Measurements from ENCODE around the gene COMMD3. TPM values are rescaled to one million over a fixed set of nuclear protein-coding genes. Genes with fewer than 3 reads are reported as not detected.
A peak's percentile ranks its signal among the peaks of the same experiment; 100 is the strongest.

The COMMD3 gene
- total RNA-seq, 5 donors from 2014 or later (not counting 1 experiment from before 2014, with no cell fraction given): 25.2 to 57.2 (median 49.7) TPM

DNA sequence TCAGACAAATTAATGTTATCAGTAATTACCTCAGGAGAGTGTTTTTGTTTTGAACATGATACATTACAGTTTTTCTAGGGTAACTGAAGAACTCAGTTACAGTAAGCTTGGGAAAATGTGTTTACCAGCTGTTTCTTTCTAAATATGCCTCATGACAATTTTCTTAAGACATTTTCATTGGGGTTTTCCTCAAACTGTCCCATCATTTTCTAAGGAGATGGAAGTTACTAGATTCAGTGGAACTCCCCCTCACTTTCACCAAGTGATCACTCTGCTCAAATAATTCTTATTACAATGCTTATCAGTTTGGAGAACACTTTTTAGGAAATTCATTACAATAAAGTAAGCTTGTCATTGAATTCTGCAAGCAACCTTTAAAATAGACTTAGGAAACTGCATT, 22.7 kb downstream of the COMMD3 start:
- Mint-ChIP-seq H3K27ac (peak overlapping the region in 1 of 2 donors; percentile 70), H3K4me3 (no peak overlapping the region), H3K36me3 (no peaks in the 10 kb centered on the region), H3K9me3 (no peaks in the 10 kb centered on the region), H3K27me3 (peaks cover 43 to 69% of the 10 kb centered on the region in 2 donors), H3K4me1 (peaks cover 8 to 27% (median 24%) of the 10 kb centered on the region in 3 donors)
- peaks cover 2% of the 10 kb centered on the region for H3K9me3 ChIP-seq
- ChIA-PET POLR2A (interaction anchor here (0.6 to 1.4 kb wide), 4 partner anchors 11 to 1138 kb away, joined by 3 to 5 read pairs (median 4); no protein-coding TSS in a partner anchor), CTCF (interaction anchor here in 1 of 2 donors (1.4 to 1.5 kb wide), 2 partner anchors 11 to 348 kb away, joined by 6 to 7 read pairs; no protein-coding TSS in a partner anchor)
- no peak overlapping the region for H3K4me3 ChIP-seq (ENCODE audit: control insufficient read depth in 1 of 2, extremely low read depth in 1 of 2, low read length in 1 of 2)
- H3K27ac ChIP-seq (ENCODE audit: low read length): no peak overlapping the region
- H3K4me1 ChIP-seq (ENCODE audit: control insufficient read depth in 1 of 2, extremely low read depth in 1 of 2, insufficient read depth in 2 of 2, low read length in 2 of 2): peaks cover 18 to 47% of the 10 kb centered on the region in 2 experiments
- H3K36me3 ChIP-seq (ENCODE audit: control insufficient read depth in 2 of 2, extremely low read depth in 1 of 2, insufficient read depth in 1 of 2, low read length in 1 of 2): no peaks in the 10 kb centered on the region
- no peak for ATAC-seq (replicated peaks in 1 of 4)
- H3K27me3 ChIP-seq (replicated peaks in 1 of 2; ENCODE audit: control insufficient read depth in 2 of 2, extremely low read depth in 1 of 2, insufficient read depth in 2 of 2, low read length in 1 of 2): peaks cover 34 to 46% of the 10 kb centered on the region in 2 experiments
- no peak for DNase-seq

DNA sequence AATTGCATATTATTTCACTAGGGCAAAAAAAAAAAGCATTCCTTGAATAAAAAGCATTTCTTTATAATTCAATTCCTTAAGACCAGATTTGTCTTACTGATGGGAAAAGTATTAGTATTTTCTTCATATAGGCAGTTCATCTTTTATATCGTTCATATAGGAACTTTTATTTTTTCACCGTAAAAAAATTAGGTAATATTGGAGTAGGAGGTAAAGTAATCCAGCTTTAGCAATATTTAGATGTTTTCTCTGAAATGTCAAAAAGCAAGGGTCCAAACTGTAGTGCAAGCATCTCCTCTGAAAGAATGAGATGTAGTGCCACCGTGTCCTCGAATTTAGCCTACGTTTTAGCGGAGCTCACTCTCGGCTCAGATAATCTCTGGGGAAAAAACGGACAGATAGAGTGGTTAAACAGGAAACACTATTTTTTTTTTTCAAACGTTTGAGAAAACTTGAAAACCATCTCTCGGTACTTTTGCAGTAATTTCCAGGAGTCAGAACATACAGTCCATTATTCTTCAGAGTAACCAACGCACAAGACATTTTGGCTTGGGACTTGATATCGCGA, 23.7 kb downstream of the COMMD3 start:
- H3K4me3 ChIP-seq (ENCODE audit: control insufficient read depth in 1 of 2, extremely low read depth in 1 of 2, low read length in 1 of 2): peak overlapping the region; percentile 73 to 74
- ChIA-PET CTCF (interaction anchor here (0.5 to 1.8 kb wide), 10 partner anchors 8 to 1157 kb away, joined by 3 to 8 read pairs (median 3); partner anchors contain the start of genes COMMD3 (in 1 of the 2) and DNAJC1 (in 1 of the 2)), POLR2A (interaction anchor here (0.6 to 1.4 kb wide), 16 partner anchors 13 to 1137 kb away, joined by 3 to 9 read pairs (median 5); partner anchors contain the start of gene COMMD3 (in 1 of the 2))
- DNase-seq: no peak
- no peaks in the 10 kb centered on the region for H3K36me3 ChIP-seq (ENCODE audit: control insufficient read depth in 2 of 2, extremely low read depth in 1 of 2, insufficient read depth in 1 of 2, low read length in 1 of 2)
- peak overlapping the region; percentile 67 for H3K27ac ChIP-seq (ENCODE audit: low read length)
- H3K4me3 Mint-ChIP-seq: peak overlapping the region; percentile 75 to 84 (median 79)
- peaks cover 0 to 2% (median 0%) of the 10 kb centered on the region in 3 donors for H3K9me3 Mint-ChIP-seq
- H3K4me1 Mint-ChIP-seq: peaks cover 7 to 31% (median 25%) of the 10 kb centered on the region in 3 donors
- H3K27me3 ChIP-seq (replicated peaks in 1 of 2; ENCODE audit: control insufficient read depth in 2 of 2, extremely low read depth in 1 of 2, insufficient read depth in 2 of 2, low read length in 1 of 2): peaks cover 39% of the 10 kb centered on the region in 2 experiments
- H3K27me3 Mint-ChIP-seq: peaks cover 52 to 78% of the 10 kb centered on the region in 2 donors
- peaks cover 4% of the 10 kb centered on the region for H3K9me3 ChIP-seq
- H3K27ac Mint-ChIP-seq: peak overlapping the region; percentile 70 to 71
- peaks cover 13 to 38% of the 10 kb centered on the region in 2 experiments for H3K4me1 ChIP-seq (ENCODE audit: control insufficient read depth in 1 of 2, extremely low read depth in 1 of 2, insufficient read depth in 2 of 2, low read length in 2 of 2)
- H3K36me3 Mint-ChIP-seq: peaks cover 3% of the 10 kb centered on the region
- under 1% methylated on average over 9 of the region's 13 CpGs for WGBS (ENCODE audit: insufficient coverage)
- ATAC-seq (replicated peaks in 1 of 4): no peak

DNA sequence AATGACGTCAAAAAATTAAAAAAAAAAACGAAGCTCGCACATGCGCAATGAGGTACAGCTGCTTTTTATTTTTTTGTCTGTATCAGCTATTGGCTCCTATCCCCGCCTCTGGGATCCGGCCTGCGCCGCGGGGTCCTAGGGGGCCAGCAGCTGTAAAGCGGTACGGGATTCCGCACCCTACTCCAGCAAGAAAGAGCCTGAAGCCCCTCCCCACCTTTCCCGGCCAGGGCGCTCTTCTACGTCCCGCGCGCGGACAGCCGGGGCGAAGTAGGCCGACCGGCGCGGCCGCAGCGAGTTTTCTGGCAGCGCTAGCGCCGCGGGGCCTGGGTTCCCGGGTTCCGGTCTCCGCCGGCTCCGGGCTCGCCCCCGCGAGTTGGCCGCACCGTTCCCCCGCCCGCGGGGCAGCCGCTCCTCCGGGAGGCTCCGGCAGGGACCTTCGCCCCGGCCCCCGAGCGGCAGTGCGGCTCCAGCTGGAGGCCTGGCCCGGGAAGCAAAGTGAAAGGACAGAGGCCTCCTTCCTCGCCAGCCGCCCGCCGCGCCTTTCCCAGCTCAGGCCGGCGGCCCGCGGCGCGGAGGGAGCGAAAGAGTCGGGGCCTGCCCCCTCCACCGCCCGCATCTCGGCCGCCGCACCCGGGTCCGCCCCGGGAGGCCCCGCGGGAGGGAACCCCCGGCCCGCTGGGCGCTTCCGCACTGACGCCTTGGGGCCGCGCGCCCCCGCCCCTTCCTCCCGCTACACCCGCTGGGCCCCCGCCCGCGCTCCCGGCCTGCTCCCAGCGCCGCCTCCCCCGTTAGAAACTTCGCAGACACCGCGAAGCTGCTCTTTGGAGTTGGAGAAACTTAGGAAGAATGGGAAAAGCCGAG, 24.4 kb downstream of the COMMD3 start:
- under 1% methylated on average over 92 of the region's 98 CpGs for WGBS (ENCODE audit: insufficient coverage)
- peaks cover 11 to 38% of the 10 kb centered on the region in 2 experiments for H3K4me1 ChIP-seq (ENCODE audit: control insufficient read depth in 1 of 2, extremely low read depth in 1 of 2, insufficient read depth in 2 of 2, low read length in 2 of 2)
- peak; percentile 54 to 65 (median 60) for ATAC-seq (replicated peaks in 1 of 4)
- peak overlapping the region; percentile 73 to 74 for H3K4me3 ChIP-seq (ENCODE audit: control insufficient read depth in 1 of 2, extremely low read depth in 1 of 2, low read length in 1 of 2)
- POLR2A ChIA-PET: interaction anchor here in 1 of 2 donors (0.6 to 1.4 kb wide), 13 partner anchors 14 to 335 kb away, joined by 3 to 9 read pairs (median 5); partner anchors contain the start of gene COMMD3
- H3K27me3 ChIP-seq (replicated peaks in 1 of 2; ENCODE audit: control insufficient read depth in 2 of 2, extremely low read depth in 1 of 2, insufficient read depth in 2 of 2, low read length in 1 of 2): peaks cover 39% of the 10 kb centered on the region in 2 experiments
- Mint-ChIP-seq H3K4me1 (peaks cover 7 to 29% (median 21%) of the 10 kb centered on the region in 3 donors), H3K36me3 (peaks cover 3% of the 10 kb centered on the region), H3K27me3 (peaks cover 54 to 79% of the 10 kb centered on the region in 2 donors), H3K27ac (peak overlapping the region; percentile 70 to 71), H3K9me3 (peaks cover 0 to 2% (median 0%) of the 10 kb centered on the region in 3 donors), H3K4me3 (peak overlapping the region; percentile 75 to 84 (median 79))
- H3K27ac ChIP-seq (ENCODE audit: low read length): peak overlapping the region; percentile 67
- DNase-seq: peak in 24 of 35 experiments; percentile 11 to 86 (median 44)
- peaks cover 4% of the 10 kb centered on the region for H3K9me3 ChIP-seq
- CTCF ChIA-PET: interaction anchor here (0.5 to 1.8 kb wide), 10 partner anchors 9 to 1157 kb away, joined by 3 to 8 read pairs (median 3); partner anchors contain the start of genes COMMD3 (in 1 of the 2) and DNAJC1 (in 1 of the 2)
- no peaks in the 10 kb centered on the region for H3K36me3 ChIP-seq (ENCODE audit: control insufficient read depth in 2 of 2, extremely low read depth in 1 of 2, insufficient read depth in 1 of 2, low read length in 1 of 2)

DNA sequence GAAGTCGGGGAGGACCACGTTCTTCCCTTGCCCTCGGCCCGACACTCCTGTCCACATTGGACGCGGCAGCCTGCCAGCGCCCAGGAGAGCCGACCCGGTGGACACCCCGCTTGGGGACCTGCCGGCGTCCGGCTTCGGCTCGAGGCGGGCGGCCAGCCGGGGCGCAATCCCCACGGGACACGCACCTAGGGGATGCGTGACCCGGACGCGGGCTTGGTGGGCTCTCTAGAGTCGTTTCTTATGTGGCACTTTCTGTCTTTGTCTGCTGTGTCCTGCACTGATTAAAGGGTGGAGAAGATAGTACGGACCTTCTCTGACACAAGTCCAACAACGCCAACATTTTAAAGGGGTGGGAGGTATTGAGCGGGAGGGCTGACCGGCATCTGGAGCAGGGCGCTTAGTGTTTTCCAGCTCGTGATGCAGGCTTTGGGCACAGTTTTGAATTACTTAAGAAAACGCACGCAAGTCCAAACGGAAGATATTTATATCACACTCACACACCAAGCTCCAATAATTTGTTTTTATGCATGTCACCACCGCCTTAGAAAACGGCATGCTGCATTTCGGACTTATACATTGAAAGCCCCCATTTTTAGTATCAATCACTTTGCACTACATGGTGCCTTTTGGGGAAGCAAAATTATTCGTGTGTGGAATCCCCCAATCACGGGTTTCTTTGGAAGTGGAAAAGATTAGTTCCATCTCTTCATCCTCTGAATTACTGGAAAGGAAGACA, 25.2 kb downstream of the COMMD3 start:
- H3K36me3 Mint-ChIP-seq: peaks cover 3% of the 10 kb centered on the region
- peak overlapping the region; percentile 35 to 74 for H3K4me3 ChIP-seq (ENCODE audit: control insufficient read depth in 1 of 2, extremely low read depth in 1 of 2, low read length in 1 of 2)
- H3K9me3 Mint-ChIP-seq: peaks cover 0 to 2% (median 2%) of the 10 kb centered on the region in 3 donors
- H3K4me1 ChIP-seq (ENCODE audit: control insufficient read depth in 1 of 2, extremely low read depth in 1 of 2, insufficient read depth in 2 of 2, low read length in 2 of 2): peaks cover 11 to 34% of the 10 kb centered on the region in 2 experiments
- POLR2A ChIA-PET: interaction anchor here (0.7 to 1.4 kb wide), 3 partner anchors 25 to 413 kb away, joined by 4 to 9 read pairs (median 7); partner anchors contain the start of gene COMMD3 (in 1 of the 2)
- peak in 3 of 35 experiments; percentile 6 to 36 (median 19) for DNase-seq
- ATAC-seq (replicated peaks in 1 of 4): peak in 2 of 4 experiments; percentile 9 to 10
- H3K4me1 Mint-ChIP-seq: peaks cover 7 to 32% (median 21%) of the 10 kb centered on the region in 3 donors
- H3K9me3 ChIP-seq: peaks cover 4% of the 10 kb centered on the region
- peak overlapping the region; percentile 52 to 79 (median 71) for H3K4me3 Mint-ChIP-seq
- H3K36me3 ChIP-seq (ENCODE audit: control insufficient read depth in 2 of 2, extremely low read depth in 1 of 2, insufficient read depth in 1 of 2, low read length in 1 of 2): no peaks in the 10 kb centered on the region
- CTCF ChIA-PET: interaction anchor here in 1 of 2 donors (1.4 to 1.8 kb wide), 2 partner anchors 10 to 111 kb away, joined by 3 to 7 read pairs; no protein-coding TSS in a partner anchor
- peaks cover 38 to 42% of the 10 kb centered on the region in 2 experiments for H3K27me3 ChIP-seq (replicated peaks in 1 of 2; ENCODE audit: control insufficient read depth in 2 of 2, extremely low read depth in 1 of 2, insufficient read depth in 2 of 2, low read length in 1 of 2)
- 2% methylated on average over 30 of the region's 40 CpGs for WGBS (ENCODE audit: insufficient coverage)
- peaks cover 60 to 84% of the 10 kb centered on the region in 2 donors for H3K27me3 Mint-ChIP-seq
- peak overlapping the region in 1 of 2 donors; percentile 29 for H3K27ac Mint-ChIP-seq
- no peak overlapping the region for H3K27ac ChIP-seq (ENCODE audit: low read length)

DNA sequence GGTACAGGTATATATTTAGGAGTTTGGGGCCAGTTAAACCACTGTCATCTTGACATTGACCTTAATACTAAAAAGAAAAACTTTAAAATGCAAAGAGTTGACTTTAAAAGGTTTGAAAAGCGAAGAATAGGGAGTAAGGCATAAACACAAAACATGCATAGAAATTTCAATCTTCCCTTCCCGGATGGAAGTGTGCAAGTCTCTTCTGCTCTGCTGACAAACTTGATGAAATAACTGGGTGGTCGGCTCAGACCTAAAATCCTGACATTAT, 25.7 kb downstream of the COMMD3 start:
- no CpG with 5 or more reads among the region's 3 CpGs for WGBS (ENCODE audit: insufficient coverage)
- ATAC-seq (replicated peaks in 1 of 4): no peak
- H3K4me1 ChIP-seq (ENCODE audit: control insufficient read depth in 1 of 2, extremely low read depth in 1 of 2, insufficient read depth in 2 of 2, low read length in 2 of 2): peaks cover 11 to 29% of the 10 kb centered on the region in 2 experiments
- Mint-ChIP-seq H3K27me3 (peaks cover 64 to 82% of the 10 kb centered on the region in 2 donors), H3K27ac (peak overlapping the region in 1 of 2 donors; percentile 9), H3K36me3 (peaks cover 3% of the 10 kb centered on the region), H3K4me3 (peak overlapping the region; percentile 29 to 79 (median 59)), H3K4me1 (peaks cover 7 to 30% (median 17%) of the 10 kb centered on the region in 3 donors), H3K9me3 (peaks cover 0 to 4% (median 2%) of the 10 kb centered on the region in 3 donors)
- peaks cover 33 to 42% of the 10 kb centered on the region in 2 experiments for H3K27me3 ChIP-seq (replicated peaks in 1 of 2; ENCODE audit: control insufficient read depth in 2 of 2, extremely low read depth in 1 of 2, insufficient read depth in 2 of 2, low read length in 1 of 2)
- H3K4me3 ChIP-seq (ENCODE audit: control insufficient read depth in 1 of 2, extremely low read depth in 1 of 2, low read length in 1 of 2): no peak overlapping the region
- no peaks in the 10 kb centered on the region for H3K36me3 ChIP-seq (ENCODE audit: control insufficient read depth in 2 of 2, extremely low read depth in 1 of 2, insufficient read depth in 1 of 2, low read length in 1 of 2)
- CTCF ChIA-PET: no interaction called here
- no peak for DNase-seq
- H3K27ac ChIP-seq (ENCODE audit: low read length): no peak overlapping the region
- H3K9me3 ChIP-seq: peaks cover 6% of the 10 kb centered on the region
- POLR2A ChIA-PET: interaction anchor here in 1 of 2 donors (0.7 kb wide), 1 partner anchor 414 kb away, joined by 9 read pairs; no protein-coding TSS in a partner anchor
